ENCODE data around the gene COA3. TPM values are rescaled to one million over a fixed set of nuclear protein-coding genes. Genes with fewer than 3 reads are reported as not detected.

Gene COA3
- total RNA-seq, 2 donors from 2014 or later: 69.2 to 72.4 TPM

DNA sequence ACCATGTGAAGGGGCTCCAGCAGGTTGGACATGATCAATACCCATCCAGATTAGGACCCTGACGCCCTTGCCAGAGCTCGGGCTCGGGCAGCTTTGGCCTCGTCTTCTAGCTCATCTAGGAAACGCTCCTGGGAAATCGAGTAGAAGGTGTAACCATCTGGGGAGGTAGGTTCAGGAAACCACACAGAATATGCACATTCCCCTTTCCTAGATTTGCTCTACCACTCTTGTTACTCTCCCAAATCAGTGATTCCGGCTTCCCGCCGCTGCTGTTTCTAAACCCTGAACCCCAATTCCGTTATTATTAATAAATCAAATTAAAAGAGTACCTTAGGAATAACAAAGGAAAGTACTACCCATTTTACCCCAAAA lies 507 bp downstream of the COA3 start:
- WGBS, 2 donors: 3 to 4% methylated on average over 9 to 10 of the region's 10 CpGs
- TF ChIP-seq POLR2A (IDR thresholded peaks at IDR 0.05): no peak
- TF ChIP-seq, protein P1, sequence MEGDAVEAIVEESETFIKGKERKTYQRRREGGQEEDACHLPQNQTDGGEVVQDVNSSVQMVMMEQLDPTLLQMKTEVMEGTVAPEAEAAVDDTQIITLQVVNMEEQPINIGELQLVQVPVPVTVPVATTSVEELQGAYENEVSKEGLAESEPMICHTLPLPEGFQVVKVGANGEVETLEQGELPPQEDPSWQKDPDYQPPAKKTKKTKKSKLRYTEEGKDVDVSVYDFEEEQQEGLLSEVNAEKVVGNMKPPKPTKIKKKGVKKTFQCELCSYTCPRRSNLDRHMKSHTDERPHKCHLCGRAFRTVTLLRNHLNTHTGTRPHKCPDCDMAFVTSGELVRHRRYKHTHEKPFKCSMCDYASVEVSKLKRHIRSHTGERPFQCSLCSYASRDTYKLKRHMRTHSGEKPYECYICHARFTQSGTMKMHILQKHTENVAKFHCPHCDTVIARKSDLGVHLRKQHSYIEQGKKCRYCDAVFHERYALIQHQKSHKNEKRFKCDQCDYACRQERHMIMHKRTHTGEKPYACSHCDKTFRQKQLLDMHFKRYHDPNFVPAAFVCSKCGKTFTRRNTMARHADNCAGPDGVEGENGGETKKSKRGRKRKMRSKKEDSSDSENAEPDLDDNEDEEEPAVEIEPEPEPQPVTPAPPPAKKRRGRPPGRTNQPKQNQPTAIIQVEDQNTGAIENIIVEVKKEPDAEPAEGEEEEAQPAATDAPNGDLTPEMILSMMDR (IDR thresholded peaks at IDR 0.05): no peak
- Histone ChIP-seq H3K36me3 (replicated peaks in 1 of 2; ENCODE audit: insufficient read depth in 1 of 2, low read depth in 2 of 2) (no peaks in the 10 kb centered on the region), H3K27ac (peak overlapping the region; percentile 87 to 94 (median 90)), H3K27me3 (no peaks in the 10 kb centered on the region), H3K9me3 (no peaks in the 10 kb centered on the region), H3K4me3 (peak overlapping the region; percentile 68 to 87), H3K4me1 (peaks cover 42% of the 10 kb centered on the region)
- DNase-seq: no peak
- intact Hi-C loops (cut with DNase I): no loop called here
- ATAC-seq: peak; percentile 7

GRCh38 chr17:42797067-42798007 lies 1.2 kb downstream of the COA3 start:
- peak; percentile 78 for ATAC-seq
- peak overlapping the region; percentile 87 to 94 (median 90) for H3K27ac ChIP-seq
- no peaks in the 10 kb centered on the region for H3K9me3 ChIP-seq
- intact Hi-C loops (cut with DNase I): no loop called here
- H3K36me3 ChIP-seq (replicated peaks in 1 of 2; ENCODE audit: insufficient read depth in 1 of 2, low read depth in 2 of 2): no peaks in the 10 kb centered on the region
- WGBS, 2 donors: 18 to 29% methylated on average over 9 to 10 of the region's 10 CpGs
- H3K4me3 ChIP-seq: peak overlapping the region; percentile 68 to 87
- H3K4me1 ChIP-seq: peaks cover 39% of the 10 kb centered on the region
- peak; percentile 67 to 85 (median 76) for DNase-seq
- TF ChIP-seq, protein P1 (IDR thresholded peaks at IDR 0.05): no peak
- TF ChIP-seq POLR2A (IDR thresholded peaks at IDR 0.05): peak; percentile 32 to 95 (median 90)
- H3K27me3 ChIP-seq: no peaks in the 10 kb centered on the region

GRCh38 chr17:42796066-42796758 lies 2.3 kb downstream of the COA3 start:
- H3K27ac ChIP-seq: peak overlapping the region in 3 of 4 donors; percentile 88 to 94 (median 91)
- DNase-seq (no peak), ATAC-seq (no peak)
- H3K4me1 ChIP-seq: peaks cover 39% of the 10 kb centered on the region
- no peaks in the 10 kb centered on the region for H3K27me3 ChIP-seq
- H3K36me3 ChIP-seq (replicated peaks in 1 of 2; ENCODE audit: insufficient read depth in 1 of 2, low read depth in 2 of 2): no peaks in the 10 kb centered on the region
- intact Hi-C loops (cut with DNase I): no loop called here
- H3K9me3 ChIP-seq: no peaks in the 10 kb centered on the region
- 79% methylated on average over 16 to 18 of the region's 18 CpGs for WGBS, 2 donors
- no peak overlapping the region for H3K4me3 ChIP-seq
- no peak for TF ChIP-seq POLR2A (IDR thresholded peaks at IDR 0.05)
- TF ChIP-seq, protein P1 (IDR thresholded peaks at IDR 0.05): no peak

DNA sequence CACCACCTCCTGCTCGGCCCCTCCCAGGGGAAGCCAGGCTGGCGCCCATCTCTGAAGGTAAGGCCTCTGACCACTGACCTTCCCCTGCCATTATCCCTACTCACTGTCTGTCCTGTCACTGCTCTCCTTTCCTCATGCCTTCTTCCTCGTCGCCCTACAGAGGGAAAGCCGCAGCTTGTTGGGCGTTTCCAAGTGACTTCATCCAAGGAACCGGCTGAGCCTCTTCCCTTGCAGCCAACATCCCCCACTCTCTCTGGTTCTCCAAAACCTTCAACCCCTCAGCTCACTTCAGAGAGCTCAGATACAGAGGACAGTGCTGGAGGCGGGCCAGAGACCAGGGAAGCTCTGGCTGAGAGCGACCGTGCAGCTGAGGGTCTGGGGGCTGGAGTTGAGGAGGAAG lies 3.0 kb downstream of the COA3 start:
- DNase-seq (no peak), ATAC-seq (no peak)
- Histone ChIP-seq H3K27ac (no peak overlapping the region), H3K4me3 (no peak overlapping the region), H3K9me3 (no peaks in the 10 kb centered on the region), H3K36me3 (replicated peaks in 1 of 2; ENCODE audit: insufficient read depth in 1 of 2, low read depth in 2 of 2) (no peaks in the 10 kb centered on the region), H3K27me3 (no peaks in the 10 kb centered on the region), H3K4me1 (peaks cover 39% of the 10 kb centered on the region)
- intact Hi-C loops (cut with DNase I): no loop called here
- WGBS, 2 donors: 83 to 95% methylated on average over 10 of the region's 10 CpGs
- TF ChIP-seq POLR2A (IDR thresholded peaks at IDR 0.05): no peak
- TF ChIP-seq, protein P1 (IDR thresholded peaks at IDR 0.05): no peak

All from body of pancreas (tissue), 4 donors.